Activated naive CD4-positive, alpha-beta T cell (primary cell): Measurements from ENCODE around the gene TRPC5OS.

Source experiments
- DNase-seq, 4 experiments: peaks; one replicate each; lab custom pipeline; 2025; lab: John Stamatoyannopoulos, UW

The TRPC5OS gene

GRCh38 chrX:111896148-111896547 is 20.2 kb downstream of the TRPC5OS start:
- no peak for DNase-seq

- no peak for DNase-seq
Observed at GRCh38 chrX:111914398-111915090, 38.6 kb downstream of the TRPC5OS start.

GRCh38 chrX:111917591-111917990 is 41.6 kb downstream of the TRPC5OS start:
- DNase-seq, result no peak

- no peak for DNase-seq
Observed at GRCh38 chrX:111928456-111928855, 52.5 kb downstream of the TRPC5OS start.
